ENCODE results near the gene CCND3.
A peak's percentile ranks its signal among the peaks of the same experiment; 100 is the strongest.

The CCND3 gene

DNA sequence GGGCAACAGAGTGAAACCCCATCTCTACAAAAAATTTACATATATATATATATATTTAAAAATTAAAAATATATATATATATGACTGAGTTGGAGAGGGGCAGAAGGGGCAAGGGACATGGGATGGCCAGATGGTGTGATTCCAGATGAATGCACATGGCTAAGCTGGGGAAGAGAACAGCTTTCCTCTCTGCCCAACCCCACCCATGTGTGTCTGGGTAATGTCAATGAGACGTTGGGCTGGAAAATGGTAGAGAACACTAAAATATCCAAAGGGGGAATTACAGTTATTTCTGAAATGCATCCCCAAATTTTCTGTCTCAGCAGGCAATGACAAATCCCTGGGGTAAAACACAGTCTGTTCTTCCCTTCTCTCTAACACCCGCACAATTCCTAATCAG, 31.2 kb upstream of the CCND3 start:
- no peak for DNase-seq (ENCODE audit: low read depth)
- no peak for TF ChIP-seq CTCF (IDR thresholded peaks at IDR 0.05; ENCODE audit: low read depth, low read length)
- TF ChIP-seq POLR2A (IDR thresholded peaks at IDR 0.05; ENCODE audit: extremely low read depth, insufficient read length) = no peak
- TF ChIP-seq MYC (IDR thresholded peaks at IDR 0.05; ENCODE audit: low read depth, low read length) = no peak
- TF ChIP-seq, protein P1, sequence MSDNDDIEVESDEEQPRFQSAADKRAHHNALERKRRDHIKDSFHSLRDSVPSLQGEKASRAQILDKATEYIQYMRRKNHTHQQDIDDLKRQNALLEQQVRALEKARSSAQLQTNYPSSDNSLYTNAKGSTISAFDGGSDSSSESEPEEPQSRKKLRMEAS (IDR thresholded peaks at IDR 0.05; ENCODE audit: low read depth, low read length) = no peak

GRCh38 chr6:41970436-41970846, 28.8 kb upstream of the CCND3 start:
- no peak for TF ChIP-seq POLR2A (IDR thresholded peaks at IDR 0.05; ENCODE audit: extremely low read depth, insufficient read length)
- TF ChIP-seq, protein P1 (IDR thresholded peaks at IDR 0.05; ENCODE audit: low read depth, low read length) = peak; percentile 87
- TF ChIP-seq MYC (IDR thresholded peaks at IDR 0.05; ENCODE audit: low read depth, low read length) = peak; percentile 87
- TF ChIP-seq CTCF (IDR thresholded peaks at IDR 0.05; ENCODE audit: low read depth, low read length) = no peak
- DNase-seq (ENCODE audit: low read depth) = peak; percentile 93
- no peak overlapping the region for H3K4me3 ChIP-seq (ENCODE audit: low read depth, low read length)

More for the DNA sequence above, 31.2 kb upstream of the CCND3 start:
- H3K4me3 ChIP-seq (ENCODE audit: low read depth, low read length) = no peak overlapping the region

GRCh38 chr6:41967312-41968287, 26.0 kb upstream of the CCND3 start:
- DNase-seq (ENCODE audit: low read depth) = peak; percentile 59
- TF ChIP-seq, protein P1 (IDR thresholded peaks at IDR 0.05; ENCODE audit: low read depth, low read length) = no peak
- TF ChIP-seq POLR2A (IDR thresholded peaks at IDR 0.05; ENCODE audit: extremely low read depth, insufficient read length) = no peak
- no peak for TF ChIP-seq MYC (IDR thresholded peaks at IDR 0.05; ENCODE audit: low read depth, low read length)
- TF ChIP-seq CTCF (IDR thresholded peaks at IDR 0.05; ENCODE audit: low read depth, low read length) = no peak
- no peak overlapping the region for H3K4me3 ChIP-seq (ENCODE audit: low read depth, low read length)

DNA sequence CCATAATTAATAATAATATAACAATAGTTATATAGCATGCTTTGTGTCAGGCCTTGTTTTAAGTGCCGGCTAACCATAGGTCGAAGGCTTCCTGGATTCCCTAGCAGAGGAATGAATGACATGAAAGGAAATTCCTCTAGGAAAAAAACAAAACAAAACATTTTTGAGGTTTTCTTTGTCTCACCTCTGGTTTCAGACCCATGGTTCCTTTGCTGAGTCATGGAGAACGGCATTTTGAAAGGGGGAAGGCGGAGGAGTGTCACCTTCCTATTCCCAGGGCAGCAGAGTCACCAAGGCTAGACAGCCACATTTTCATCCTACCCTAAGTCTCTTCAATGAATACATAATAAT, 25.3 kb upstream of the CCND3 start:
- DNase-seq (ENCODE audit: low read depth) = peak; percentile 71
- no peak overlapping the region for H3K4me3 ChIP-seq (ENCODE audit: low read depth, low read length)
- TF ChIP-seq CTCF (IDR thresholded peaks at IDR 0.05; ENCODE audit: low read depth, low read length) (no peak), POLR2A (IDR thresholded peaks at IDR 0.05; ENCODE audit: extremely low read depth, insufficient read length) (no peak), MYC (IDR thresholded peaks at IDR 0.05; ENCODE audit: low read depth, low read length) (no peak)
- TF ChIP-seq, protein P1 (IDR thresholded peaks at IDR 0.05; ENCODE audit: low read depth, low read length) = no peak

GRCh38 chr6:41966214-41966920, 24.8 kb upstream of the CCND3 start:
- TF ChIP-seq CTCF (IDR thresholded peaks at IDR 0.05; ENCODE audit: low read depth, low read length) = no peak
- no peak for TF ChIP-seq POLR2A (IDR thresholded peaks at IDR 0.05; ENCODE audit: extremely low read depth, insufficient read length)
- TF ChIP-seq MYC (IDR thresholded peaks at IDR 0.05; ENCODE audit: low read depth, low read length) = no peak
- H3K4me3 ChIP-seq (ENCODE audit: low read depth, low read length) = no peak overlapping the region
- no peak for DNase-seq (ENCODE audit: low read depth)

Measured in NB4 (cell line).